Measurements from ENCODE around the gene EID2. TPM values are rescaled to one million over a fixed set of nuclear protein-coding genes. Genes with fewer than 3 reads are reported as not detected.

The EID2 gene
- total and polyA plus RNA-seq, 10 of the 15 experiments (the other 5 are each of a cell fraction or from before 2014, with no cell fraction given): 1.6 to 11.4 (median 7.0) TPM

DNA sequence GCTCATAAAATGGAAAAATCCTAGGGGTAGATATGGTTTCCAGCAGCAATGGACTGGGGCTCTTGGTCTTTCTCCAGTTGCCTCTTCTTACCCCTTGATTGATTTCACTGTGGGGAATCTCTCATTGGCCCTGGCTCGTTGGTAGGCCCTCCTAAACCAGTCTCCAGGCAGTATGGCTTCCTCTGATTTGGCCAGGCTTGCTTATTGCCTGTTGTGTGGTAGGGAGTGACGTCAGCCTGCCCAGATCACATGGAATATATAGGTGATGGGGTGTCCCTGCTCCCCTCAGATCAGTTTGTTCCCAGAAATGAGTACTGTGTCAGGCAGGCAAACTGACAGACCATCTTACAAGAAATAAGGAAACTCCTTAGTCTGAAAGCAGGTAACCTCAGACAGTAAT, 30.7 kb downstream of the EID2 start:
- no peak overlapping the region for H3K4me2 ChIP-seq (ENCODE audit: control insufficient read depth, insufficient read depth)
- H3K27me3 ChIP-seq (replicated peaks in 1 of 2; ENCODE audit: control insufficient read depth in 2 of 2, insufficient read depth in 2 of 2, low read length in 1 of 2): peaks cover 0 to 4% of the 10 kb centered on the region in 2 experiments; a peak in 2 of 4 replicates
- CTCF ChIA-PET: interaction anchor here (0.8 to 1.3 kb wide), 2 partner anchors 35 to 163 kb away, joined by 3 read pairs; no protein-coding TSS in a partner anchor
- H3K4me3 ChIP-seq: no peak overlapping the region
- WGBS (ENCODE audit: insufficient coverage, insufficient replicate concordance, low lambda C conversion rate, missing lambda C conversion rate): 53% methylated on average over 2 of the region's 2 CpGs
- RAD21 ChIA-PET (ENCODE audit: unreplicated experiment): no interaction called here
- no peaks in the 10 kb centered on the region for H3K9me3 ChIP-seq (replicated peaks; ENCODE audit: control insufficient read depth, insufficient read depth, low read length)
- no TSS peak for BruUV-seq (replicated peaks)
- no peak overlapping the region for H3K27ac ChIP-seq (ENCODE audit: control insufficient read depth, insufficient read depth)
- no peaks in the 10 kb centered on the region for H4K20me1 ChIP-seq (ENCODE audit: control insufficient read depth, insufficient read depth)
- peaks cover 8% of the 10 kb centered on the region; the same call in 1 of the 2 replicates for H3K4me1 ChIP-seq (ENCODE audit: control insufficient read depth, insufficient read depth, low read length)
- H3K9ac ChIP-seq (ENCODE audit: control insufficient read depth, insufficient read depth, low read length): no peak overlapping the region
- intact Hi-C loops (cut with micrococcal nuclease; ENCODE audit: unreplicated experiment): no loop called here
- ATAC-seq (no peak), FAIRE-seq (no peak), DNase-seq (ENCODE audit: low read depth, low spot score) (no peak)
- H3K79me2 ChIP-seq (ENCODE audit: control insufficient read depth, insufficient read depth, low read length): no peaks in the 10 kb centered on the region
- in situ Hi-C loops (cut with MboI): no loop called here
- SMC1A ChIA-PET (ENCODE audit: uncharacterized antibody, unreplicated experiment): interaction anchor here (0.6 kb wide), 1 partner anchor 298 kb away, joined by 3 read pairs; no protein-coding TSS in a partner anchor
- no peak overlapping the region for H2AFZ ChIP-seq (ENCODE audit: control insufficient read depth, low read depth, low read length)
- no peaks in the 10 kb centered on the region for H3K36me3 ChIP-seq (ENCODE audit: control insufficient read depth in 2 of 2, insufficient read depth in 2 of 2, low read length in 1 of 2)
- POLR2A ChIA-PET: interaction anchor here (0.7 kb wide), 1 partner anchor 50 kb away, joined by 3 read pairs; no protein-coding TSS in a partner anchor
- TF ChIP-seq FOS (IDR thresholded peaks at IDR 0.05; ENCODE audit: borderline replicate concordance, extremely low read depth, insufficient read length): no peak

DNA sequence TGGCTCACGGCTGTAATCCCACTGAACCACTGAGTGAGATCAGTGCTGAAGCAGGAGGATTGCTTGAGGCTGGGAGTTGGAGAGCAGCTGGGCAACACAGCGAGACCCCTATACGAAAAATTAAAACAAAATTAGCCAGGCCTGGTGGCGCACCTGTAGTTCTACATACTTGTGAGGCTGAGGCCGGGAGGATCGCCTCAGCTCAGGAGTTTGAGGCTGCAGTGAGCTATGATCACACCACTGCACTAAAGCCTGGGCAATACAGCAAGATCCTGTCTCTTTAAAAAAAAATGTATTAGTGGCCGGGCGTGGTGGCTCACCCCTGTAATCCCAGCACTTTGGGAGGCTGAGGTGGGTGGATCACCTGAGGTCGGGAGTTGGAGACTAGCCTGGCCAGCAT, 31.3 kb downstream of the EID2 start:
- 80% methylated on average over 9 of the region's 9 CpGs for WGBS (ENCODE audit: insufficient coverage, insufficient replicate concordance, low lambda C conversion rate, missing lambda C conversion rate)
- ChIA-PET CTCF (interaction anchor here (0.8 to 1.3 kb wide), 4 partner anchors 9 to 163 kb away, joined by 3 to 4 read pairs (median 3); no protein-coding TSS in a partner anchor), POLR2A (no interaction called here), RAD21 (ENCODE audit: unreplicated experiment) (no interaction called here), SMC1A (ENCODE audit: uncharacterized antibody, unreplicated experiment) (interaction anchor here (0.6 kb wide), 1 partner anchor 299 kb away, joined by 3 read pairs; no protein-coding TSS in a partner anchor)
- intact Hi-C loops (cut with micrococcal nuclease; ENCODE audit: unreplicated experiment): no loop called here
- ATAC-seq: no peak
- Histone ChIP-seq H2AFZ (ENCODE audit: control insufficient read depth, low read depth, low read length) (no peak overlapping the region), H3K9ac (ENCODE audit: control insufficient read depth, insufficient read depth, low read length) (no peak overlapping the region), H3K36me3 (ENCODE audit: control insufficient read depth in 2 of 2, insufficient read depth in 2 of 2, low read length in 1 of 2) (no peaks in the 10 kb centered on the region), H3K9me3 (replicated peaks; ENCODE audit: control insufficient read depth, insufficient read depth, low read length) (no peaks in the 10 kb centered on the region), H3K4me3 (no peak overlapping the region), H3K27ac (ENCODE audit: control insufficient read depth, insufficient read depth) (no peak overlapping the region), H3K4me2 (ENCODE audit: control insufficient read depth, insufficient read depth) (no peak overlapping the region), H3K4me1 (ENCODE audit: control insufficient read depth, insufficient read depth, low read length) (peaks cover 8% of the 10 kb centered on the region; the same call in 1 of the 2 replicates), H3K27me3 (replicated peaks in 1 of 2; ENCODE audit: control insufficient read depth in 2 of 2, insufficient read depth in 2 of 2, low read length in 1 of 2) (no peaks in the 10 kb centered on the region), H3K79me2 (ENCODE audit: control insufficient read depth, insufficient read depth, low read length) (no peaks in the 10 kb centered on the region), H4K20me1 (ENCODE audit: control insufficient read depth, insufficient read depth) (no peaks in the 10 kb centered on the region)
- no peak for DNase-seq (ENCODE audit: low read depth, low spot score)
- no peak for FAIRE-seq
- BruUV-seq (replicated peaks): no TSS peak
- TF ChIP-seq KDM1A (IDR thresholded peaks at IDR 0.05; ENCODE audit: borderline replicate concordance) (no peak), EED (IDR thresholded peaks at IDR 0.05; ENCODE audit: low read depth) (no peak), MXI1 (IDR thresholded peaks at IDR 0.05; ENCODE audit: low read depth, low read length) (no peak), HCFC1 (IDR thresholded peaks at IDR 0.05; ENCODE audit: low read length) (no peak), MTA3 (IDR thresholded peaks at IDR 0.05; ENCODE audit: borderline replicate concordance, low read length) (no peak), MLLT1 (IDR thresholded peaks at IDR 0.05) (no peak), NFYB (IDR thresholded peaks at IDR 0.05; ENCODE audit: insufficient read depth, low read depth, low read length) (no peak)
- in situ Hi-C loops (cut with MboI): no loop called here

Data from GM12878 (cell line).